ENCODE results near the gene TMEM120B.

- TF ChIP-seq POLR2A (IDR thresholded peaks at IDR 0.05; ENCODE audit: low read depth, low read length): 0 out of 2 replicates have a peak, but pooled peaks have one; percentile 26
- TF ChIP-seq, protein P1, sequence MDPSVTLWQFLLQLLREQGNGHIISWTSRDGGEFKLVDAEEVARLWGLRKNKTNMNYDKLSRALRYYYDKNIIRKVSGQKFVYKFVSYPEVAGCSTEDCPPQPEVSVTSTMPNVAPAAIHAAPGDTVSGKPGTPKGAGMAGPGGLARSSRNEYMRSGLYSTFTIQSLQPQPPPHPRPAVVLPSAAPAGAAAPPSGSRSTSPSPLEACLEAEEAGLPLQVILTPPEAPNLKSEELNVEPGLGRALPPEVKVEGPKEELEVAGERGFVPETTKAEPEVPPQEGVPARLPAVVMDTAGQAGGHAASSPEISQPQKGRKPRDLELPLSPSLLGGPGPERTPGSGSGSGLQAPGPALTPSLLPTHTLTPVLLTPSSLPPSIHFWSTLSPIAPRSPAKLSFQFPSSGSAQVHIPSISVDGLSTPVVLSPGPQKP (IDR thresholded peaks at IDR 0.05; ENCODE audit: borderline replicate concordance, low read depth, low read length): no peak
- TF ChIP-seq, protein P2, sequence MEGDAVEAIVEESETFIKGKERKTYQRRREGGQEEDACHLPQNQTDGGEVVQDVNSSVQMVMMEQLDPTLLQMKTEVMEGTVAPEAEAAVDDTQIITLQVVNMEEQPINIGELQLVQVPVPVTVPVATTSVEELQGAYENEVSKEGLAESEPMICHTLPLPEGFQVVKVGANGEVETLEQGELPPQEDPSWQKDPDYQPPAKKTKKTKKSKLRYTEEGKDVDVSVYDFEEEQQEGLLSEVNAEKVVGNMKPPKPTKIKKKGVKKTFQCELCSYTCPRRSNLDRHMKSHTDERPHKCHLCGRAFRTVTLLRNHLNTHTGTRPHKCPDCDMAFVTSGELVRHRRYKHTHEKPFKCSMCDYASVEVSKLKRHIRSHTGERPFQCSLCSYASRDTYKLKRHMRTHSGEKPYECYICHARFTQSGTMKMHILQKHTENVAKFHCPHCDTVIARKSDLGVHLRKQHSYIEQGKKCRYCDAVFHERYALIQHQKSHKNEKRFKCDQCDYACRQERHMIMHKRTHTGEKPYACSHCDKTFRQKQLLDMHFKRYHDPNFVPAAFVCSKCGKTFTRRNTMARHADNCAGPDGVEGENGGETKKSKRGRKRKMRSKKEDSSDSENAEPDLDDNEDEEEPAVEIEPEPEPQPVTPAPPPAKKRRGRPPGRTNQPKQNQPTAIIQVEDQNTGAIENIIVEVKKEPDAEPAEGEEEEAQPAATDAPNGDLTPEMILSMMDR (conservative IDR thresholded peaks at IDR 0.05; ENCODE audit: low read depth, low read length): no peak
- no peak for TF ChIP-seq RCOR1 (IDR thresholded peaks at IDR 0.05; ENCODE audit: insufficient replicate concordance, low read length)
- no peak for TF ChIP-seq BHLHE40 (IDR thresholded peaks at IDR 0.05; ENCODE audit: low read depth, low read length)
These were observed 55.0 kb downstream of the TMEM120B start for GRCh38 chr12:121767525-121768016.

All from IMR-90 (cell line).